Adipose tissue (tissue), 3 donors: Measurements from ENCODE around the gene GMCL1. TPM values are rescaled to one million over a fixed set of nuclear protein-coding genes. Genes with fewer than 3 reads are reported as not detected.
"Not testable (repeated sequence)": the region's sequence is repeated elsewhere in the genome, so short reads cannot be mapped to it uniquely, and the experiment has no call there.

Source experiments
- H3K27ac ChIP-seq: one replicate; pipeline ENCODE4 v1.5.1; 2013; ENCODE audit warnings: low read depth, low read length
- WGBS, 3 donors: extraction: QIAGEN DNeasy Blood & Tissue Kit; methylation state at CpG; one replicate each; pipeline ENCODE4 v1.1.7; 2013; 5-methylcytosine and 5-hydroxymethylcytosine counted together
- polyA plus RNA-seq, 3 donors: library from polyadenylated mRNA; stranded (reverse); fragments of 200-250 nt; gene quantifications; one replicate each; pipeline ENCODE4 v1.2.3, GENCODE V29; 2013
- donor health status: healthy with polysubstance abuse.
- donor health status: Bipolar disorder and iron deficiency.
- donor health status: healthy.

GMCL1 gene
- polyA plus RNA-seq, 3 donors: 5.8 to 9.2 (median 8.8) TPM

GRCh38 chr2:69836316-69836715 is 6.9 kb downstream of the GMCL1 start:
- whole genome bisulfite sequencing, 3 donors: 55 to 70% (median 67%) methylated on average over 5 of the region's 5 CpGs

GRCh38 chr2:69837533-69837932 is 8.1 kb downstream of the GMCL1 start:
- 92 to 99% (median 95%) methylated on average over 2 of the region's 2 CpGs for WGBS, 3 donors

More at GRCh38 chr2:69836316-69836715, 6.9 kb downstream of the GMCL1 start:
- no peak overlapping the region for H3K27ac ChIP-seq

GRCh38 chr2:69843993-69844392 is 14.5 kb downstream of the GMCL1 start:
- no peak overlapping the region for H3K27ac ChIP-seq

More at GRCh38 chr2:69837533-69837932, 8.1 kb downstream of the GMCL1 start:
- H3K27ac ChIP-seq: no peak overlapping the region

DNA sequence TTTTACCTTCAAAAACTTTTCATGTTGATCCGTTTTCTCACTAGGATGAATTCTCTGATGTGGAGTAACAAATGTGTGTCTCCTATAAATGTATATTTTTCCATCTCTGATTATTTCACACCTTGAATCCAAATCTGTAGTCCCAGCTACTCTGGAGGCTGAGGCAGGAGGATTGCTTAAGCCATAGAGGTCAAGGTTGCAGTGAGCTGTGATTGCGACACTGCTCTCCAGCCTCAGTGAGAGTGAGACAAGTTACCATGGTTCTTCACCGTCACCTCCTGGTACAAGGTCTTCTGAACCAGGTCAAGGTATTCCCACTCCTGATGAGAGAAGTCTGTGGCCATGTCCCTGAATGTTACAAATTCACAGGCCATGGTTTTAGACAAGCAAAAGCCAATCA is 15.1 kb downstream of the GMCL1 start:
- WGBS, 3 donors: 92 to 99% (median 96%) methylated on average over 3 of the region's 3 CpGs
- no peak overlapping the region for H3K27ac ChIP-seq

DNA sequence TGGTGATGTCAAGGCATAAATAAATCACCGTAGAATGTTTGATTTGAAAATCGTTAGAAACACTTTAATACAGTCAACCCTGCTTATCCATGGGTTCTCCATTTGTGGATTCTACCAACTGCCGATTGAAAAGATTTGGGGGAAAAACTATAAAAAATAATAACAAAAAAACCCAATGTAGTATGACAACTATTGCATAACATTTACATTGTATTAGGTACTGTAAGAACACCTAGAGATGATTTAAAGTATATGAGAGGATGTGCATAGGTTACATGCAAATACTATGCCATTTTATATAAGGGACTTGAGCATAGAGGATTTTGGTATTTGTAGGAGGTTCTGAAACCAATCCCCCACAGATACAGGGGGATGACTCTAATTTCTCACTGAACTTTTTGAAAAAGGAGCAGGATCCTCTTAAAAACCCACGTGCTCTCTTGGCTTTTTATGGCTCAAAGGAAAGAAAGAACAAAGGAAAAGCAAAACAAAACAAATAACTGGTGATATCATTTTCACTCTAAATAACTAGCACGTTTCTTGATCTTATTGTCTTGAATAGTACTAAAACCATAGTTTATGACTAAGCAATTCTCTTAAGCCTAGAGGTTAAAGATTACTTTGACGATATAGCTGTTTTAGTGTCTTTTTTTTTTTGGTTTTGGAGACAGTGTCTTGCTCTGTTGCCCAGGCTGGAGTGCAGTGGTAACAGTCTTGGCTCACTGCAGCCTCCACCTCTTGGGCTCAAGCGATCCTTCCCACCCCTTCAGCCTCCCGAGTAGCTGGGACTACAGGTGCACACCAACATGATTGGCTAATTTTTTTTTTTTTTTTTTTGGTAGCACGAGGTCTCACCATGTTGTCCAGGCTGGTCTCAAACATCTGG is 17.0 kb downstream of the GMCL1 start:
- no peak overlapping the region for H3K27ac ChIP-seq
- WGBS, 3 donors: 89 to 92% (median 91%) methylated on average over 9 of the region's 9 CpGs

DNA sequence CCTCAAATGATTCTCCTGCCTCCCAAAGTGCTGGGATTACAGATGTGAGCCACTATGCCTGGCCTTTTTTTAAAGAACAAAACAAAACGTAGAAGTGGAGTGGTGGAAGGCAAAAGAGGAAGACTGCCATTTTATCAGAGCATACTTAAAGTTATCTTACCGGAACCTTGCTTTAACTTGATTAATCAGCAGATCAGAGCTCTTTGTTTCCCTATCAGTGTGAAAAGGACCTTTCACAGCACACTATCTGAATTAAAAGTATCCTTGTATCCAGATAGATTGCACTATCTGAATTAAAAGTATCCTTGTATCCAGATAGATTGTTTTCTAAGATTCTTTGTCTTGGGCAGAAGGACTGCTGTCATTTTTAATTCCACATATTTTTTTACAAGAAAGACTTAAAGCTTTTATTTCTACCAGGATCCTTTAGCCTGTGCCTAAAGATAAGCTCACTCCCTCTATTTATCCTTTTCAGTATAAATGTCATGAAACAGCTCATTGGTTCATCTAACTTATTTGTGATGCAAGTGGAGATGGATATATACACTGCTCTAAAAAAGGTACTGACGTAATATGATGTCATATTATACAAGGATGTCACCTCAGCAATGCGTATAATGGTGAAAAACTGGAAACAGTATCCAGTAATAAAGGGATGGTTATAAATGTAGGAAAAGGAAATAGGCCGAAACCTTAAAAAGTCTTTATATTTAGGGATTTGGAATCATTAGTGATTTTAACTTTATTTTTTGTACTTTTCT is 17.8 kb downstream of the GMCL1 start:
- 93 to 94% (median 94%) methylated on average over 5 of the region's 5 CpGs for WGBS, 3 donors
- no peak overlapping the region for H3K27ac ChIP-seq

- H3K27ac ChIP-seq: no peak overlapping the region
- 88 to 91% (median 89%) methylated on average over 7 of the region's 7 CpGs for WGBS, 3 donors
Measured at GRCh38 chr2:69848186-69848790, 18.8 kb downstream of the GMCL1 start.

DNA sequence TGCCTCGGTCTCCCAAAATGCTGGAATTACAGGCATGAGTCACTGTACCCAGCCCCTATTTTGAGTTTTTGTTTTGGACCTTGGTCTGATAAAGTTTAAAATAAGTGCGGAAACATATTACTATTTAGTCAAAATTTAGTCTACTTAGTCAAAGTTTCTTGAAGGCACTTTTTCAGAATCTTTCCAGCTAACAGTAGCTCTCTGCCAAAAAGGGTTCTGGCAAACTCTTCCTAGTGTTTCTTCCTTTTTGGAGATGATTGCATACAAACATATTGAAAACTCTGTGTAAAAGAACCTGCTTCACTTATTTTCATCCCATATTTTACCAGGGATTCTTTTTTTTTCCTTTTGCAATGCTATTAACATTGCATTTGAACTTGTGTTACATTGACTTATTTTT is 28.8 kb downstream of the GMCL1 start:
- 98 to 100% (median 98%) methylated on average over 2 of the region's 2 CpGs for WGBS, 3 donors
- H3K27ac ChIP-seq: no peak overlapping the region

- 90 to 100% (median 99%) methylated on average over 1 of the region's 1 CpG for WGBS, 3 donors
- H3K27ac ChIP-seq: no peak overlapping the region
Measured at GRCh38 chr2:69863298-69863697, 33.8 kb downstream of the GMCL1 start.

GRCh38 chr2:69888451-69888850 is 59.0 kb downstream of the GMCL1 start:
- WGBS, 3 donors: 97 to 99% (median 98%) methylated on average over 4 of the region's 4 CpGs
- no peak overlapping the region for H3K27ac ChIP-seq

GRCh38 chr2:69889302-69889701 is 59.8 kb downstream of the GMCL1 start:
- no peak overlapping the region for H3K27ac ChIP-seq

DNA sequence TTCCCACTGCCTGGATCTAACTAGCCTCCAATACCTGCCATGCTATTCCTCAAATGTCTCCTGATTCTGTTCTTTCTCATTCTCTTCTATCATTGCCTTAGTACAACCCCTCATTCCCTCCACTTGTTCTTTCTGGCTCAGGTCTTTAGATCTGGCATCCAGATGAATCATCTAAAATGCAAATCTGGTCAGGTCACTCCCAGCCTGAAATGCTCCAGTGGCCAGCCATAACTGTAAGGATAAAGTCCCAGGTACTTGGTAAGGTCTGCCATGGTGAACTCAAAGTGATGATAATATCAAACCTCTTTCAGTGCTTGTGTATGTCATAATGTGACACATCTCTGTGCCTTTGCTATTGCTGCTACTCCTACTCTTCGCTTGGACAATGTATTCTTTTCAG is 61.4 kb downstream of the GMCL1 start:
- WGBS, 3 donors: 46 to 88% (median 51%) methylated on average over 1 of the region's 1 CpG
- no peak overlapping the region for H3K27ac ChIP-seq

- H3K27ac ChIP-seq: not testable (repeated sequence)
- WGBS, 3 donors: 93 to 97% (median 94%) methylated on average over 7 of the region's 7 CpGs
Measured at GRCh38 chr2:69892838-69893424, 63.5 kb downstream of the GMCL1 start.

DNA sequence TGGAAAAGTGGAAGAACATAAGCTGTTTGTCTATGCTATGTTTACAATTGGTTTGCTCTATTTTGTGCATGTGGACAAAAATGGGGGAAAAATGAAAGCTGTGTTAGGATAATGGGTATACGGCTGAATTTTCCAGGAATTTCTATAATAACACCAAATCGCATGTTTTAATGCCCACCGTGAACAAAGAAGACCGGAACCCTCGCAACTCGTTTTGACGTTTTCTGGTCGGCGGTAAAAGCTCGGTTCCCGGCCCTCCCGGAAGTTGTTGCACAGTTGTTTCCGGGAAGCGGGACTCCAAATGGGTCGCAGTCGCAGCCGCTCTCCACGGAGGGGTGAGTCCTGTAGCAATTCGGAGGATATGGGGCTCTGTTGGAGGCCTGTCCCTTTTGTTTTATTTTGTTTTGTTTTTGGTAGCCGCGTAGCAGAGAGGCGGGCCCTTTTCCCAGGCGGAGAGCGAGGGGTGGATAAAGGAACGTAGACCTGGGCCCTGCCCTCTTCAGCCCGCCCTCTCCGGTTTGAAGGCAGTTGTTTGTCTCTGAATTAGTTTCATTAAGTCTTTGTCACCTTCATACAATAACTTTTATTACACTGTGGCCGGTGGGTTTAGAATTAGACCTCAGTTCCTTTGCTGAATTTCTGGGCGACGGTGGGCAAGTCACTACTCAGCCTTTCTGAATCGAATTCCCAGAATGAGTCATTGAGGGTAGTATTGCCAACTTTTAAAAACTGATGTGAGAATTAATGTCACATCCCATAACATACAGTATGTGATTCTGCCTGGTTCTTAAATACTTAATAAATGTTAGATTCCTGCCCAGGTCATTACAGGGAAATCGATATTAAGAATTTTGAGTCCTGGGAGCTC is 64.5 kb downstream of the GMCL1 start, which contains the start of gene SNRNP27:
SNRNP27 (plus strand) TSS at position 273 of the 868 bp plus-strand sequence; CDS start at position 302, 29 bp downstream.
- H3K27ac ChIP-seq: no peak within 1 kb of the TSS
- WGBS, 3 donors: 0 to 1% (median 0%) methylated on average over 32 of the region's 32 CpGs

DNA sequence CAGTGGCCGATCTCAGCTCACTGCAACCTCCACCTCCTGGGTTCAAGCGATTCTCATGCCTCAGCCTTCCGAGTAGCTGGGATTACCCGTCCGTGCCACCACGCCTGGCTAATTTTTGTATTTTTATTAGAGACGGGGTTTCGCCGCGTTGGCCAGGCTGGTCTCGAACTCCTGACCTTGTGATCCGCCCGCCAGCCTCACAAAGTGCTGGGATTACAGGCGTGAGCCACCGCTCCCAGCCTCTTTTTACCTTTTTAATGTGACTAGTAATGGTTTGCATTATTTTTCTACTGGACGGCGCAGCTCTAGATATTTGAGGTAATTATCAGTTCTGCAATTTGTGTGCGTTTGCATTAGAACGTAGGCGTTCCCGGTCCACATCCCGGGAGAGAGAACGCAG is 65.3 kb downstream of the GMCL1 start:
- WGBS, 3 donors: 23 to 46% (median 32%) methylated on average over 23 of the region's 23 CpGs
- H3K27ac ChIP-seq: not testable (repeated sequence)

DNA sequence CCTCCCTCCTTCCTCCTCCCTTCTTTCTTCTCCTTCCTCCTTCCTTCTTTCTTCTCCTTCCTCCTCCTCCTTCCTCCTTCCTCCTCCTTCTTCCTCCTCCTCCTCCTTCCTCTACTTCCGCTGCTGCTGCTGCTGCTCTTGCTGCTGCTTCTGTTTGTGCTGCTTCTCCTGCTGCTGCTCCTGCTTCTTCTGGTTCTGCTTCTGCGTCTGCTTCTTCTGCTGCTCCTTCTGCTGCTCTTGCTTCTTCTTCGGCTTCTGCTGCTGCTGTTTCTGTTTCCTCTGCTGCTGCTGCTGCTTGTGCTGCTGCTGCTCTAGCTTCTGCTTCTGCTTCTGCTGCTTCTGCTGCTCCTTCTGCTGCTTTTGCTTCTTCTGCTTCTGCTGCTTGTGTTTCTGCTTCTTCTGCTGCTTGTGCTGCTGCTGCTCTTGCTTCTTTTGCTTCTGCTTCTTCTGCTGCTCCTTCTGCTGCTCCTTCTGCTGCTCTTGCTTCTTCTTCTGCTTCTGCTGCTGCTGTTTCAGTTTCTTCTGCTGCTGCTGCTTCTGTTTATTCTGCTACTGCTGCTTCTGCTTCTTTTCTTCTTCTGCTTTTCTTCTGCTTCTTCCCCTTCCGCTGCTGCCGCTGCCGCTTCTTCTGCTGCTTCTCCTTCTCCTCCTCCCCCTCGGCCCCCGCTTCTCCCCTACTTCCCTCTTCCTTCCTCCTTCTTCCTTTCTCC is 72.9 kb downstream of the GMCL1 start:
- WGBS, 3 donors: 33 to 75% (median 45%) methylated on average over 8 of the region's 8 CpGs
- no peak overlapping the region for H3K27ac ChIP-seq

- no peak overlapping the region for H3K27ac ChIP-seq
Measured at GRCh38 chr2:69907216-69907615, 77.8 kb downstream of the GMCL1 start.
